ENCODE results near the gene LYPD1. TPM values are rescaled to one million over a fixed set of nuclear protein-coding genes. Genes with fewer than 3 reads are reported as not detected.
"Not testable (repeated sequence)": the region's sequence is repeated elsewhere in the genome, so short reads cannot be mapped to it uniquely, and the experiment has no call there.

LYPD1 gene
- total RNA-seq, 1 experiment from 2014 or later: 0.21 TPM

DNA sequence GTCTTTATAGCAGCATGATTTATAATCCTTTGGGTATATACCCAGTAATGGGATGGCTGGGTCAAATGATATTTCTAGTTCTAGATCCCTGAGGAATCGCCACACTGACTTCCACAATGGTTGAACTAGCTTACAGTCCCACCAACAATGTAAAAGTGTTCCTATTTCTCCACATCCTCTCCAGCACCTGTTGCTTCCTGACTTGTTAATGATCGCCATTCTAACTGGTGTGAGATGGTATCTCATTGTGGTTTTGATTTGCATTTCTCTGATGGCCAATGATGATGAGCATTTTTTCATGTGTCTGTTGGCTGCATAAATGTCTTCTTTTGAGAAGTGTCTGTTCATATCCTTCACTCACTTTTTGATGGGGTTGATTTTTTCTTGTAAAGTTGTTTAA lies 29.8 kb upstream of the LYPD1 start:
- ATAC-seq; H3K27me3 ChIP-seq (ENCODE audit: control insufficient read depth, insufficient read depth, low read length); DNase-seq (ENCODE audit: low read depth, low spot score): not testable (repeated sequence)

DNA sequence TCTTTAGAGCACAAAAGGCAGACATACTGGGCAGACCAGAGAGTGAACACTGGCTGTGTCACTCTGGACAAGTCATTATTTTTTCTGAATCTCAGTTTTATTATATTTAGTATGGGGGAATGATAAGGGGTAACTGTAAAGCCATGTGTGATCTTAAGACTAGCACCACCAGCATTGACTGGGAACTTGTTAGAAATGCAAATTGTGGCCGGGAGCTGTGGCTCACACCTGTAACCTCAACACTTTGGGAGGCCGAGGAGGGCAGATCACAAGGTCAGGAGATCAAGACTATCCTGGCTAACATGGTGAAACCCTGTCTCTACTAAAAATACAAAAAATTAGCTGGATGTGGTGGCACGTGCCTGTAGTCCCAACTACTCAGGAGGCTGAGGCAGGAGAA lies 28.3 kb upstream of the LYPD1 start:
- in situ Hi-C loops (cut with HindIII; ENCODE audit: low pct_unique_long_range_greater_than_20kb, low sequenced_read_pairs); H3K9me3 ChIP-seq (ENCODE audit: control insufficient read depth, insufficient read depth, low read depth, low read length); ATAC-seq; H3K36me3 ChIP-seq (ENCODE audit: control insufficient read depth, insufficient read depth, low read length); H3K27me3 ChIP-seq (ENCODE audit: control insufficient read depth, insufficient read depth, low read length); intact Hi-C loops (cut with micrococcal nuclease; ENCODE audit: unreplicated experiment); CTCF ChIA-PET; H3K4me3 ChIP-seq (ENCODE audit: low read depth in 2 of 2, low read length in 2 of 2); BruUV-seq (replicated peaks); POLR2A ChIA-PET; H3K4me1 ChIP-seq (ENCODE audit: control insufficient read depth, insufficient read depth, low read length); H3K27ac ChIP-seq (ENCODE audit: low read length); DNase-seq (ENCODE audit: low read depth, low spot score): not testable (repeated sequence)

More for the DNA sequence above, 29.8 kb upstream of the LYPD1 start:
- BruUV-seq (replicated peaks); H3K4me1 ChIP-seq (ENCODE audit: control insufficient read depth, insufficient read depth, low read length); H3K27ac ChIP-seq (ENCODE audit: low read length); H3K36me3 ChIP-seq (ENCODE audit: control insufficient read depth, insufficient read depth, low read length); H3K4me3 ChIP-seq (ENCODE audit: low read depth in 2 of 2, low read length in 2 of 2); in situ Hi-C loops (cut with HindIII; ENCODE audit: low pct_unique_long_range_greater_than_20kb, low sequenced_read_pairs); H3K9me3 ChIP-seq (ENCODE audit: control insufficient read depth, insufficient read depth, low read depth, low read length); intact Hi-C loops (cut with micrococcal nuclease; ENCODE audit: unreplicated experiment); POLR2A ChIA-PET; CTCF ChIA-PET: not testable (repeated sequence)

DNA sequence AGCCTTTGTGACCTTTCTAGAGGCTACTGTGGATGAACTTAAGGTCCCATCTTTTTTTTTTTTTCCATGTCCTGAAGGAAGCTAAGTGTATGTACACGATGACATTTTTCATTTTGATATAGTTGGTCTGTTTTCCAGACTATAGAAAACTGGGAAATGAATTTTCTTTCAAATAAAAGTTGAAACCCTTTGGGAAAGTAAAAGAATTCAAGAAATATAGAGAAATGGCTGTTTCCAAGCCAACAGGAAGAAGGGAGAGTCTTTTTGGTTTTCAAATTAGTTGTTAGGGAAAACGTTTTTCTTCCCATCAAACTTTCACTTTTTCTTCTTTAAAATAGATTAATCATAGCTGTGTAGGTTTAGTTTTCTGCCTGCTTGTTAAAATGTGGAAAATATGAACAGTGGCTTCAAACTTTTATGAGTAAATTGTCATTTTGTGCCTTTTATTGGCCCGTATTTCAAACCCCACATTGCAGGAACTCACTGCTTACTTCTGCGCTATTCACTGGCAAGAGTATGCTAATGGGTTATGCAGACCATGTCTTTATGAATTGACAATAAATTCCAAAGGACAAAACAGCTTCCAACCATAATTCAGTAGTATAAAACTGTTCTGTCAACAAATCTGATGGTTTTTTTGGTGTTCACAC lies 27.7 kb upstream of the LYPD1 start:
- H3K36me3 ChIP-seq (ENCODE audit: control insufficient read depth, insufficient read depth, low read length): no peaks in the 10 kb centered on the region
- intact Hi-C loops (cut with micrococcal nuclease; ENCODE audit: unreplicated experiment): no loop called here
- no TSS peak for BruUV-seq (replicated peaks)
- no peak for TF ChIP-seq SIN3A (IDR thresholded peaks at IDR 0.05; ENCODE audit: borderline replicate concordance, insufficient read depth, low read depth, low read length)
- TF ChIP-seq, protein P1, sequence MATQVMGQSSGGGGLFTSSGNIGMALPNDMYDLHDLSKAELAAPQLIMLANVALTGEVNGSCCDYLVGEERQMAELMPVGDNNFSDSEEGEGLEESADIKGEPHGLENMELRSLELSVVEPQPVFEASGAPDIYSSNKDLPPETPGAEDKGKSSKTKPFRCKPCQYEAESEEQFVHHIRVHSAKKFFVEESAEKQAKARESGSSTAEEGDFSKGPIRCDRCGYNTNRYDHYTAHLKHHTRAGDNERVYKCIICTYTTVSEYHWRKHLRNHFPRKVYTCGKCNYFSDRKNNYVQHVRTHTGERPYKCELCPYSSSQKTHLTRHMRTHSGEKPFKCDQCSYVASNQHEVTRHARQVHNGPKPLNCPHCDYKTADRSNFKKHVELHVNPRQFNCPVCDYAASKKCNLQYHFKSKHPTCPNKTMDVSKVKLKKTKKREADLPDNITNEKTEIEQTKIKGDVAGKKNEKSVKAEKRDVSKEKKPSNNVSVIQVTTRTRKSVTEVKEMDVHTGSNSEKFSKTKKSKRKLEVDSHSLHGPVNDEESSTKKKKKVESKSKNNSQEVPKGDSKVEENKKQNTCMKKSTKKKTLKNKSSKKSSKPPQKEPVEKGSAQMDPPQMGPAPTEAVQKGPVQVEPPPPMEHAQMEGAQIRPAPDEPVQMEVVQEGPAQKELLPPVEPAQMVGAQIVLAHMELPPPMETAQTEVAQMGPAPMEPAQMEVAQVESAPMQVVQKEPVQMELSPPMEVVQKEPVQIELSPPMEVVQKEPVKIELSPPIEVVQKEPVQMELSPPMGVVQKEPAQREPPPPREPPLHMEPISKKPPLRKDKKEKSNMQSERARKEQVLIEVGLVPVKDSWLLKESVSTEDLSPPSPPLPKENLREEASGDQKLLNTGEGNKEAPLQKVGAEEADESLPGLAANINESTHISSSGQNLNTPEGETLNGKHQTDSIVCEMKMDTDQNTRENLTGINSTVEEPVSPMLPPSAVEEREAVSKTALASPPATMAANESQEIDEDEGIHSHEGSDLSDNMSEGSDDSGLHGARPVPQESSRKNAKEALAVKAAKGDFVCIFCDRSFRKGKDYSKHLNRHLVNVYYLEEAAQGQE (IDR thresholded peaks at IDR 0.05; ENCODE audit: insufficient read depth in 1 of 2, low read depth in 2 of 2, low read length in 1 of 2): no peak
- TF ChIP-seq POLR2AphosphoS5 (IDR thresholded peaks at IDR 0.05; ENCODE audit: low read depth, low read length): no peak
- no peaks in the 10 kb centered on the region for H3K27me3 ChIP-seq (ENCODE audit: control insufficient read depth, insufficient read depth, low read length)
- no peak overlapping the region for H3K4me3 ChIP-seq (ENCODE audit: low read depth in 2 of 2, low read length in 2 of 2)
- ATAC-seq (no peak), DNase-seq (ENCODE audit: low read depth, low spot score) (no peak)
- H3K4me1 ChIP-seq (ENCODE audit: control insufficient read depth, insufficient read depth, low read length): no peaks in the 10 kb centered on the region
- no peaks in the 10 kb centered on the region for H3K9me3 ChIP-seq (ENCODE audit: control insufficient read depth, insufficient read depth, low read depth, low read length)
- in situ Hi-C loops (cut with HindIII; ENCODE audit: low pct_unique_long_range_greater_than_20kb, low sequenced_read_pairs): no loop called here
- POLR2A ChIA-PET: no interaction called here
- H3K27ac ChIP-seq (ENCODE audit: low read length): no peak overlapping the region
- CTCF ChIA-PET: no interaction called here

DNA sequence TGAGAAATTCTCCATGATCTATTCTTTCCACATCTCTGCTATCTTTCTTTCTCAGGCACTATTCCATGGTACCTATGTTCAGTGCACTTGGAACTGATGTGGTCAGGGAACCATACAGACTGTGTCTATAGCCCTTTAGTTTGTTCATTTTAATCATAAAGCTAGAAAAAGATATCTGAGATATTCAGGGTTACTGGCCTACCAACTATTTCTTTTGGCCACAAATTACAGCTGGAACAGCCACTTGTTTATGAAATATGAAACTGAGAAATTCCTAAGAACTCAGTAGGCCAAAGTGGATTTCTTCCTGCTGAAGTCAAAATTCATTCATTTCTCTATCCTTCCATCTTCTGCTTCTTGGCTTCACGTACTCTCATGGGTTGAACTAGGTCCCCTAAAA lies 22.8 kb upstream of the LYPD1 start:
- H3K4me3 ChIP-seq (ENCODE audit: low read depth in 2 of 2, low read length in 2 of 2): no peak overlapping the region
- H3K9me3 ChIP-seq (ENCODE audit: control insufficient read depth, insufficient read depth, low read depth, low read length): no peaks in the 10 kb centered on the region
- H3K27me3 ChIP-seq (ENCODE audit: control insufficient read depth, insufficient read depth, low read length): no peaks in the 10 kb centered on the region
- no peaks in the 10 kb centered on the region for H3K36me3 ChIP-seq (ENCODE audit: control insufficient read depth, insufficient read depth, low read length)
- ChIA-PET POLR2A (no interaction called here), CTCF (no interaction called here)
- no peak overlapping the region for H3K27ac ChIP-seq (ENCODE audit: low read length)
- DNase-seq (ENCODE audit: low read depth, low spot score): no peak
- TF ChIP-seq, protein P1 (IDR thresholded peaks at IDR 0.05; ENCODE audit: insufficient read depth in 1 of 2, low read depth in 2 of 2, low read length in 1 of 2): no peak
- TF ChIP-seq SIN3A (IDR thresholded peaks at IDR 0.05; ENCODE audit: borderline replicate concordance, insufficient read depth, low read depth, low read length) (no peak), POLR2AphosphoS5 (IDR thresholded peaks at IDR 0.05; ENCODE audit: low read depth, low read length) (no peak), TCF7L2 (IDR thresholded peaks at IDR 0.05; ENCODE audit: low read depth, low read length) (no peak)
- TF ChIP-seq, protein P2, sequence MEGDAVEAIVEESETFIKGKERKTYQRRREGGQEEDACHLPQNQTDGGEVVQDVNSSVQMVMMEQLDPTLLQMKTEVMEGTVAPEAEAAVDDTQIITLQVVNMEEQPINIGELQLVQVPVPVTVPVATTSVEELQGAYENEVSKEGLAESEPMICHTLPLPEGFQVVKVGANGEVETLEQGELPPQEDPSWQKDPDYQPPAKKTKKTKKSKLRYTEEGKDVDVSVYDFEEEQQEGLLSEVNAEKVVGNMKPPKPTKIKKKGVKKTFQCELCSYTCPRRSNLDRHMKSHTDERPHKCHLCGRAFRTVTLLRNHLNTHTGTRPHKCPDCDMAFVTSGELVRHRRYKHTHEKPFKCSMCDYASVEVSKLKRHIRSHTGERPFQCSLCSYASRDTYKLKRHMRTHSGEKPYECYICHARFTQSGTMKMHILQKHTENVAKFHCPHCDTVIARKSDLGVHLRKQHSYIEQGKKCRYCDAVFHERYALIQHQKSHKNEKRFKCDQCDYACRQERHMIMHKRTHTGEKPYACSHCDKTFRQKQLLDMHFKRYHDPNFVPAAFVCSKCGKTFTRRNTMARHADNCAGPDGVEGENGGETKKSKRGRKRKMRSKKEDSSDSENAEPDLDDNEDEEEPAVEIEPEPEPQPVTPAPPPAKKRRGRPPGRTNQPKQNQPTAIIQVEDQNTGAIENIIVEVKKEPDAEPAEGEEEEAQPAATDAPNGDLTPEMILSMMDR (IDR thresholded peaks at IDR 0.05): no peak
- in situ Hi-C loops (cut with HindIII; ENCODE audit: low pct_unique_long_range_greater_than_20kb, low sequenced_read_pairs) (no loop called here), intact Hi-C loops (cut with micrococcal nuclease; ENCODE audit: unreplicated experiment) (no loop called here)
- no TSS peak for BruUV-seq (replicated peaks)
- no peaks in the 10 kb centered on the region for H3K4me1 ChIP-seq (ENCODE audit: control insufficient read depth, insufficient read depth, low read length)
- no peak for ATAC-seq

Measured in Panc1 (cell line).